AG09319 (cell line): ENCODE results near the gene ABCG1.

ENCODE experiments used
- DNase-seq: peaks from one replicate; pipeline ENCODE4 v3.0.0-alpha.2; 2010; ENCODE audit warnings: low read depth; ENCODE audit errors: extremely low read depth
- CTCF ChIP-seq: IDR thresholded peaks from 2 replicates; pipeline ENCODE4 v1.5.1; 2011; ENCODE audit warnings: low read depth, mild to moderate bottlenecking, inconsistent platforms, low read length, moderate library complexity

ABCG1 gene

GRCh38 chr21:42239973-42240372 lies 21.0 kb downstream of the ABCG1 start:
- no peak for DNase-seq

GRCh38 chr21:42242611-42243010 lies 23.7 kb downstream of the ABCG1 start:
- no peak for TF ChIP-seq CTCF
- no peak for DNase-seq

More at GRCh38 chr21:42239973-42240372, 21.0 kb downstream of the ABCG1 start:
- no peak for TF ChIP-seq CTCF

- no peak for TF ChIP-seq CTCF
- DNase-seq: no peak
Observed at GRCh38 chr21:42243026-42243425, 24.1 kb downstream of the ABCG1 start.

DNA sequence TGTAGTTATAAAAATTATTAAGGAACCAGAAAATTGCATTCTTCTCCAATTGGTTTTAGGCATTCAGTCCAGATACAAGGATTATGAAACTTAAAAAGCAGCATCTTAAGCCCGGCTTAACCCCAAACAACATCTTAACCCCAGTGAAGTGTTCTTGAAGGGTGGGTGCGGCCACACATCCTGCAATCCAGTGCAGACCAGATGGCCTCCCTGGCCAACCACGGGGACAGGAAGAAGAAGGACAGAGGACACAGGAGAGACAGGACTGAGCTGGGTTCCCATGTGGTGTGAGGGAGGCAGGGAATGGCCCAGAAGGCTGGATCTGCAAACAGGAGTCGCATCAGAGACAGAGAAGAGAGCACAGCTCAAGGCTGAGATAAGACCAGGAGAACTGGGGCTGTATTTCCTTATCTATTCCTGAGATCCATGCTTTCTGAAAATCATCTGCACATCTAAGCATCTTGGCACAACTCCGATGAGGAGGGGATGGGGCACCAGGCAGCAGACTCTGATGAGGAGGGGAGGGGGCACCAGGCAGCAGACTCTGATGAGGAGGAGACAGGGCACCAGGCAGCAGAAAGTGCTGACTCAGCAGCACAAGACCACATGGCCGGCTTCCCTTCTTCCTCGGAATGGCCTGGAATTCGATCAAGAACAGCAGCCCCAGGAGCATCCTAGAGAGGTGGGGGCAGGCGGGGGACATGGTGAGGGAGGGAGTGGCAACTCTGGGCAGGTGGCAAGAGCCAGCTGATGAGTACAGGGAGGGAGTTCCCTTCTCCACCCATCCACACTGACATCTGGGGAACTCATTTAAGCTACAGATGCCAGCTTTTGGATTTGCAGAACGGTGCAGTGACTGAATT lies 26.6 kb downstream of the ABCG1 start:
- TF ChIP-seq CTCF: no peak
- DNase-seq: no peak

GRCh38 chr21:42247716-42248115 lies 28.8 kb downstream of the ABCG1 start:
- DNase-seq: no peak
- no peak for TF ChIP-seq CTCF

- no peak for DNase-seq
- TF ChIP-seq CTCF: no peak
Observed at GRCh38 chr21:42248241-42248640, 29.3 kb downstream of the ABCG1 start.

GRCh38 chr21:42248783-42249597 lies 30.1 kb downstream of the ABCG1 start:
- DNase-seq: no peak

More at GRCh38 chr21:42248783-42249597, 30.1 kb downstream of the ABCG1 start:
- no peak for TF ChIP-seq CTCF
